Ascending aorta (tissue), 2 donors: Measurements from ENCODE around the gene MS4A6E. TPM values are rescaled to one million over a fixed set of nuclear protein-coding genes. Genes with fewer than 3 reads are reported as not detected.

ENCODE experiments used
- DNase-seq, 2 donors: peaks; one replicate each; pipeline ENCODE4 v3.0.0-alpha.2; 2019; ENCODE audit warnings: low spot score in 2 of 2
- H3K27ac ChIP-seq, 2 donors: fragments of 200-600 bp; sonication (generic); one replicate each; pipeline ENCODE4 v1.5.1; 2016 to 2017; ENCODE audit warnings: mild to moderate bottlenecking in 1 of 2
- H3K27me3 ChIP-seq: fragments of 200-600 bp; sonication (generic); one replicate; pipeline ENCODE4 v1.5.1; 2017
- H3K36me3 ChIP-seq, 2 donors: fragments of 200-600 bp; sonication (generic); one replicate each; pipeline ENCODE4 v1.5.1; 2016
- H3K4me1 ChIP-seq, 2 donors: fragments of 200-600 bp; sonication (generic); one replicate each; pipeline ENCODE4 v1.5.1; 2016 to 2017; ENCODE audit warnings: mild to moderate bottlenecking in 1 of 2
- H3K4me3 ChIP-seq, 2 donors: fragments of 200-600 bp; sonication (generic); one replicate each; pipeline ENCODE4 v1.5.1; 2016 to 2017; ENCODE audit warnings: mild to moderate bottlenecking in 1 of 2
- H3K9me3 ChIP-seq, 2 donors: fragments of 200-600 bp; sonication (generic); one replicate each; pipeline ENCODE4 v1.5.1; 2016
- CTCF ChIP-seq, 3 experiments: fragments of 200-600 bp in 2 of 3; fragments of 450-650 bp in 1 of 3; sonication (generic) in 2 of 3; IDR thresholded peaks; one replicate each; pipeline ENCODE4 v1.5.1; 2016 to 2019; ENCODE audit warnings: antibody characterized with exemption in 3 of 3, mild to moderate bottlenecking in 1 of 3, moderate library complexity in 1 of 3
- intact Hi-C: fragments of 100-400 bp; cut with DNase I; formaldehyde crosslinking; loops from one replicate; pipeline ENCODE4 v1.15.1; 2023
- total RNA-seq: library from RNA; depleted of rRNA; stranded (reverse); fragments of >200 nt; gene quantifications from one replicate; pipeline ENCODE4 v1.1.0, GENCODE V29; 2016

MS4A6E gene
- total RNA-seq, 1 donor from 2014 or later = not detected

GRCh38 chr11:60321051-60321450 is 6.0 kb upstream of the MS4A6E start:
- H3K4me3 ChIP-seq = no peak overlapping the region
- TF ChIP-seq CTCF (IDR thresholded peaks at IDR 0.05) = no peak
- DNase-seq = no peak
- no peaks in the 10 kb centered on the region for H3K27me3 ChIP-seq
- H3K27ac ChIP-seq = no peak overlapping the region
- no peaks in the 10 kb centered on the region for H3K36me3 ChIP-seq
- peaks cover 0 to 10% of the 10 kb centered on the region in 2 donors for H3K9me3 ChIP-seq
- no peaks in the 10 kb centered on the region for H3K4me1 ChIP-seq
- intact Hi-C loops = no loop called here

- no peak for DNase-seq
- intact Hi-C loops = no loop called here
- Histone ChIP-seq H3K27me3 (no peaks in the 10 kb centered on the region), H3K4me3 (no peak overlapping the region), H3K36me3 (no peaks in the 10 kb centered on the region), H3K4me1 (no peaks in the 10 kb centered on the region), H3K27ac (no peak overlapping the region), H3K9me3 (peaks cover 0 to 9% of the 10 kb centered on the region in 2 donors)
- TF ChIP-seq CTCF (IDR thresholded peaks at IDR 0.05) = no peak
Measured at GRCh38 chr11:60328460-60328859, 1.4 kb downstream of the MS4A6E start.

- H3K27ac ChIP-seq = no peak overlapping the region
- no peak for DNase-seq
- no peaks in the 10 kb centered on the region for H3K27me3 ChIP-seq
- H3K36me3 ChIP-seq = no peaks in the 10 kb centered on the region
- intact Hi-C loops = no loop called here
- H3K4me3 ChIP-seq = no peak overlapping the region
- TF ChIP-seq CTCF (IDR thresholded peaks at IDR 0.05) = no peak
- no peaks in the 10 kb centered on the region for H3K4me1 ChIP-seq
- peaks cover 0 to 6% of the 10 kb centered on the region in 2 donors for H3K9me3 ChIP-seq
Measured at GRCh38 chr11:60332846-60333245, 5.8 kb downstream of the MS4A6E start.

- intact Hi-C loops = no loop called here
Measured at GRCh38 chr11:60334005-60334620, 7.1 kb downstream of the MS4A6E start.

GRCh38 chr11:60336767-60337391 is 9.8 kb downstream of the MS4A6E start:
- intact Hi-C loops = no loop called here
- no peak for DNase-seq
- Histone ChIP-seq H3K27ac (no peak overlapping the region), H3K9me3 (no peaks in the 10 kb centered on the region), H3K27me3 (no peaks in the 10 kb centered on the region), H3K4me1 (no peaks in the 10 kb centered on the region), H3K36me3 (no peaks in the 10 kb centered on the region), H3K4me3 (no peak overlapping the region)
- no peak for TF ChIP-seq CTCF (IDR thresholded peaks at IDR 0.05)

More at GRCh38 chr11:60334005-60334620, 7.1 kb downstream of the MS4A6E start:
- Histone ChIP-seq H3K36me3 (no peaks in the 10 kb centered on the region), H3K4me3 (no peak overlapping the region), H3K27me3 (no peaks in the 10 kb centered on the region), H3K4me1 (no peaks in the 10 kb centered on the region), H3K27ac (no peak overlapping the region), H3K9me3 (peaks cover 0 to 6% of the 10 kb centered on the region in 2 donors)
- peak; percentile 6 to 47 (median 46) for TF ChIP-seq CTCF (IDR thresholded peaks at IDR 0.05)
- DNase-seq = peak in 1 of 2 donors; percentile 77
